SK-N-SH (cell line): ENCODE data around the gene TAB2. TPM values are rescaled to one million over a fixed set of nuclear protein-coding genes. Genes with fewer than 3 reads are reported as not detected.

Experiments used
- CTCF ChIA-PET: fragments of 300-600, 350-600 bp; formaldehyde crosslinking; extraction: SDS; loops from one replicate; lab custom pipeline; 2021; lab: Yijun Ruan, JAX
- POLR2A ChIA-PET: fragments of 350-600 bp; sonication (Branson Sonifier 250); formaldehyde crosslinking; extraction: SDS; loops from one replicate; lab custom pipeline; 2020; ENCODE audit warnings: antibody characterized with exemption, inconsistent platforms; lab: Yijun Ruan, JAX
- DNase-seq: peaks from one replicate; pipeline ENCODE4 v3.0.0; 2012
- H2AFZ ChIP-seq: fragments of 200-600 bp; sonication (generic); 2 replicates; pipeline ENCODE4 v1.8.1; 2016; ENCODE audit warnings: antibody characterized with exemption, mild to moderate bottlenecking, low read depth
- H3F3A ChIP-seq: fragments of 200-600 bp; sonication (generic); replicated peaks from 2 replicates; pipeline ENCODE3; 2016; ENCODE audit warnings: antibody characterized with exemption, mild to moderate bottlenecking; ENCODE audit not compliant: insufficient read depth
- H3K27ac ChIP-seq, 2 experiments: fragments of 200-500 bp in 1 of 2; fragments of 200-600 bp in 1 of 2; sonication (Bioruptor generic) in 1 of 2; sonication (generic), shearing (Covaris generic) in 1 of 2; 2 replicates each; pipeline versions ENCODE4 v1.5.1 to v1.6.1; 2014 to 2016; ENCODE audit warnings: low read depth in 2 of 2, inconsistent platforms in 1 of 2, low read length in 1 of 2, mild to moderate bottlenecking in 1 of 2, mixed read lengths in 1 of 2
- H3K27me3 ChIP-seq: fragments of 200-600 bp; sonication (generic), shearing (Covaris generic); 2 replicates; pipeline ENCODE4 v1.6.1; 2016; ENCODE audit warnings: mixed run types; ENCODE audit not compliant: insufficient read depth
- H3K36me3 ChIP-seq, 2 experiments: fragments of 200-500 bp in 1 of 2; fragments of 200-600 bp in 1 of 2; sonication (Bioruptor generic) in 1 of 2; sonication (generic) in 1 of 2; replicated peaks in 1 of 2; 2 replicates each; pipeline versions ENCODE3 to v1.5.1; 2014 to 2016; ENCODE audit warnings: low read length in 1 of 2, mild to moderate bottlenecking in 1 of 2; ENCODE audit not compliant: insufficient read depth in 2 of 2, control insufficient read depth in 1 of 2
- H3K4me1 ChIP-seq, 2 experiments: fragments of 200-500 bp in 1 of 2; fragments of 200-600 bp in 1 of 2; sonication (Bioruptor generic) in 1 of 2; sonication (generic), shearing (Covaris generic) in 1 of 2; 2 replicates each; pipeline versions ENCODE4 v1.5.1 to v1.6.1; 2014 to 2016; ENCODE audit warnings: low read depth in 1 of 2, low read length in 1 of 2, mixed run types in 1 of 2; ENCODE audit not compliant: insufficient read depth in 2 of 2, control insufficient read depth in 1 of 2
- H3K4me2 ChIP-seq: fragments of 200-600 bp; sonication (generic), shearing (Covaris generic); 2 replicates; pipeline ENCODE4 v1.6.1; 2017; ENCODE audit warnings: mixed run types
- H3K4me3 ChIP-seq, 2 experiments: fragments of 200-500 bp in 1 of 2; fragments of 200-600 bp in 1 of 2; sonication (Bioruptor generic) in 1 of 2; sonication (generic), shearing (Covaris generic) in 1 of 2; 2 replicates each; pipeline versions ENCODE4 v1.5.1 to v1.8.1; 2014 to 2016; ENCODE audit warnings: low read depth in 2 of 2, inconsistent platforms in 1 of 2, low read length in 1 of 2, mild to moderate bottlenecking in 1 of 2, mixed read lengths in 1 of 2, moderate library complexity in 1 of 2
- H3K79me2 ChIP-seq: fragments of 200-600 bp; sonication (generic); 2 replicates; pipeline ENCODE4 v1.8.1; 2017; ENCODE audit warnings: mild to moderate bottlenecking; ENCODE audit not compliant: insufficient read depth
- H3K9ac ChIP-seq: fragments of 200-600 bp; sonication (generic); 2 replicates; pipeline ENCODE4 v1.6.1; 2017; ENCODE audit warnings: mixed run types
- H3K9me2 ChIP-seq: fragments of 200-600 bp; sonication (generic); 2 replicates; pipeline ENCODE4 v1.6.1; 2017; ENCODE audit warnings: mixed run types
- H3K9me3 ChIP-seq: fragments of 200-600 bp; sonication (generic); 2 replicates; pipeline ENCODE4 v1.6.1; 2017; ENCODE audit warnings: mixed run types, mild to moderate bottlenecking, moderate library complexity
- H4K20me1 ChIP-seq: fragments of 200-600 bp; sonication (generic); 2 replicates; pipeline ENCODE4 v1.6.1; 2017; ENCODE audit warnings: mild to moderate bottlenecking, mixed run types; ENCODE audit not compliant: insufficient read depth
- FOSL2 ChIP-seq: IDR thresholded peaks from 2 replicates; pipeline ENCODE4 v1.4.0; 2012; ENCODE audit warnings: low read depth, mild to moderate bottlenecking, moderate library complexity, borderline replicate concordance
- GATA2 ChIP-seq: sonication (generic); formaldehyde crosslinking; IDR thresholded peaks from 2 replicates; pipeline ENCODE4 v1.5.0; 2020; ENCODE audit warnings: mild to moderate bottlenecking, missing genetic modification reagents
- JUND ChIP-seq: IDR thresholded peaks from 2 replicates; pipeline ENCODE4 v1.4.0; 2012
- MXI1 ChIP-seq: IDR thresholded peaks from 2 replicates; pipeline ENCODE4 v1.6.1; 2012; ENCODE audit warnings: mild to moderate bottlenecking, low read depth, low read length, improper control_type of control experiment
- TCF12 ChIP-seq: IDR thresholded peaks from 2 replicates; pipeline ENCODE4 v1.4.0; 2012
- WGBS: methylation state at CpG from one replicate; pipeline ENCODE4 v1.1.6; 2017; ENCODE audit warnings: low lambda C conversion rate; 5-methylcytosine and 5-hydroxymethylcytosine counted together
- polyA plus RNA-seq, 3 experiments: library from polyadenylated mRNA; depleted of rRNA; stranded (reverse); fragments of >200 nt; gene quantifications; 2 replicates each; pipeline ENCODE4 v1.2.3, GENCODE V29; 2012
- TF ChIP-seq, protein P1 (sequence below): IDR thresholded peaks from 2 replicates; pipeline ENCODE4 v1.4.0; 2012; ENCODE audit warnings: low read depth, borderline replicate concordance
- TF ChIP-seq, protein P2 (sequence below): IDR thresholded peaks from 2 replicates; pipeline ENCODE4 v1.4.0; 2012; ENCODE audit warnings: low read depth, borderline replicate concordance
- TF ChIP-seq, protein P3 (sequence below): fragments of 150-350 bp; IDR thresholded peaks from 2 replicates; pipeline ENCODE4 v1.6.1; 2016; ENCODE audit warnings: mild to moderate bottlenecking, low read depth, low read length

The TAB2 gene
- polyA plus RNA-seq, 1 of the 3 experiments (the other 2 are of a cell fraction), result 24.4 TPM

DNA sequence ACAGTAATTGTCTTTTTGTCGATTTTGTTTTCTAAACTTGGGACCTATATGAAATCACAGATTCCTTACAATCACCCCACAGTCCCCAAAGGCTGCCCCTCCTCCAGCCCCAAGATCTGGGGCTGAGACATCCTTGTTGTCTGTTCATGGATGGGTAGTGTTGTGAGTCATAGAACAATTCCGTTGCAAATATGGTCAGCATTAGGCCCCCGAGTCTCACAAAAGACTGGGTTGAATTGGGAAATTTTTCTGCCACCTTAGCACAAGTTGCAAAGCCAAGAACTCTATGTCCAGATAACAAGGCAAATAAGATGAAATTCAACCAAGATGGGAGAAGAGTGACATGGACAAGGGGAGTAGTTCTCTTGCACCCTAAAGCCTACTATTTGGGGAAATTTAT lies 10.5 kb upstream of the TAB2 start:
- ChIA-PET CTCF (no interaction called here), POLR2A (no interaction called here)
- TF ChIP-seq GATA2 (no peak), TCF12 (0 out of 2 replicates have a peak, but pooled peaks have one; percentile 22), FOSL2 (peak; percentile 54; the same call in 1 of the 2 replicates), JUND (peak; percentile 38; the same call in 1 of the 2 replicates)
- H3K4me2 ChIP-seq, result no peak overlapping the region
- no peak overlapping the region for H3K9ac ChIP-seq
- H3K27ac ChIP-seq, result peak overlapping the region in 1 of 2 experiments; percentile 19; a peak in 1 of 4 replicates
- H3K9me3 ChIP-seq, result no peaks in the 10 kb centered on the region
- no peaks in the 10 kb centered on the region for H3K27me3 ChIP-seq
- no peaks in the 10 kb centered on the region for H3K36me3 ChIP-seq
- no peak for DNase-seq
- H3K4me3 ChIP-seq, result no peak overlapping the region
- H3K79me2 ChIP-seq, result no peaks in the 10 kb centered on the region
- no peaks in the 10 kb centered on the region for H4K20me1 ChIP-seq
- no peaks in the 10 kb centered on the region for H3F3A ChIP-seq
- no peaks in the 10 kb centered on the region for H3K4me1 ChIP-seq
- 30% methylated on average over 3 of the region's 3 CpGs for WGBS
- no peaks in the 10 kb centered on the region for H3K9me2 ChIP-seq
- peak overlapping the region; percentile 70; the same call in 1 of the 2 replicates for H2AFZ ChIP-seq

DNA sequence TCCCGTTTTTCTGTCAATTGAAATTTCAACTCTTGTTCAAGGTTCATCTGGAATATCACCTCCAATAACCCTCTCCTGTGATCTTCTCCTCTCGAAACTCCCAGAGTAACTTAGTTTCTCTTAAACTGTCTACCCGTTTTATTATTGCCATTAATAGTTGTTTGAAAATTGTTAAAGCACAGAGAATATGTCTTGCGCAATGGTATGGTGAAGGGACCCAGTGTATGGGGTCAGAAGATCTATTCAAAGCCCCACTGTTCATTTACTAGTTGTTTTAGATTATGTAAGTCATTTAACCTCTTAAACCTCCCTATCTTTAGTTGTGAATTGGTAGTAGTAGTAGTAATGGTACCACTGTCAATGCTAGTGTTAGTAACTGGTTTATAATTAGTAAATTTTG lies 6.2 kb upstream of the TAB2 start:
- Histone ChIP-seq H3K4me2 (no peak overlapping the region), H3K9me3 (no peaks in the 10 kb centered on the region), H3K4me1 (peaks cover 0 to 4% of the 10 kb centered on the region in 2 experiments; a peak in 1 of 4 replicates), H3K9me2 (no peaks in the 10 kb centered on the region), H3F3A (peaks cover under 1% of the 10 kb centered on the region), H2AFZ (no peak overlapping the region), H3K4me3 (no peak overlapping the region), H3K9ac (no peak overlapping the region), H3K27me3 (no peaks in the 10 kb centered on the region), H3K27ac (no peak overlapping the region), H3K79me2 (peaks cover 4% of the 10 kb centered on the region; the same call in 1 of the 2 replicates), H4K20me1 (no peaks in the 10 kb centered on the region), H3K36me3 (no peaks in the 10 kb centered on the region)
- DNase-seq, result no peak
- CTCF ChIA-PET, result no interaction called here
- POLR2A ChIA-PET, result no interaction called here
- 55% methylated on average over 4 of the region's 4 CpGs for WGBS
- no peak for TF ChIP-seq MXI1
- TF ChIP-seq, protein P1, sequence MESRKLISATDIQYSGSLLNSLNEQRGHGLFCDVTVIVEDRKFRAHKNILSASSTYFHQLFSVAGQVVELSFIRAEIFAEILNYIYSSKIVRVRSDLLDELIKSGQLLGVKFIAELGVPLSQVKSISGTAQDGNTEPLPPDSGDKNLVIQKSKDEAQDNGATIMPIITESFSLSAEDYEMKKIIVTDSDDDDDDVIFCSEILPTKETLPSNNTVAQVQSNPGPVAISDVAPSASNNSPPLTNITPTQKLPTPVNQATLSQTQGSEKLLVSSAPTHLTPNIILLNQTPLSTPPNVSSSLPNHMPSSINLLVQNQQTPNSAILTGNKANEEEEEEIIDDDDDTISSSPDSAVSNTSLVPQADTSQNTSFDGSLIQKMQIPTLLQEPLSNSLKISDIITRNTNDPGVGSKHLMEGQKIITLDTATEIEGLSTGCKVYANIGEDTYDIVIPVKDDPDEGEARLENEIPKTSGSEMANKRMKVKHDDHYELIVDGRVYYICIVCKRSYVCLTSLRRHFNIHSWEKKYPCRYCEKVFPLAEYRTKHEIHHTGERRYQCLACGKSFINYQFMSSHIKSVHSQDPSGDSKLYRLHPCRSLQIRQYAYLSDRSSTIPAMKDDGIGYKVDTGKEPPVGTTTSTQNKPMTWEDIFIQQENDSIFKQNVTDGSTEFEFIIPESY, result no peak
- TF ChIP-seq, protein P2, sequence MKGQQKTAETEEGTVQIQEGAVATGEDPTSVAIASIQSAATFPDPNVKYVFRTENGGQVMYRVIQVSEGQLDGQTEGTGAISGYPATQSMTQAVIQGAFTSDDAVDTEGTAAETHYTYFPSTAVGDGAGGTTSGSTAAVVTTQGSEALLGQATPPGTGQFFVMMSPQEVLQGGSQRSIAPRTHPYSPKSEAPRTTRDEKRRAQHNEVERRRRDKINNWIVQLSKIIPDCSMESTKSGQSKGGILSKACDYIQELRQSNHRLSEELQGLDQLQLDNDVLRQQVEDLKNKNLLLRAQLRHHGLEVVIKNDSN, result no peak
- TF ChIP-seq, protein P3, sequence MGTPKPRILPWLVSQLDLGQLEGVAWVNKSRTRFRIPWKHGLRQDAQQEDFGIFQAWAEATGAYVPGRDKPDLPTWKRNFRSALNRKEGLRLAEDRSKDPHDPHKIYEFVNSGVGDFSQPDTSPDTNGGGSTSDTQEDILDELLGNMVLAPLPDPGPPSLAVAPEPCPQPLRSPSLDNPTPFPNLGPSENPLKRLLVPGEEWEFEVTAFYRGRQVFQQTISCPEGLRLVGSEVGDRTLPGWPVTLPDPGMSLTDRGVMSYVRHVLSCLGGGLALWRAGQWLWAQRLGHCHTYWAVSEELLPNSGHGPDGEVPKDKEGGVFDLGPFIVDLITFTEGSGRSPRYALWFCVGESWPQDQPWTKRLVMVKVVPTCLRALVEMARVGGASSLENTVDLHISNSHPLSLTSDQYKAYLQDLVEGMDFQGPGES, result no peak
